ENCODE data around the gene MISP3.
A peak's percentile ranks its signal among the peaks of the same experiment; 100 is the strongest.
"Not testable (repeated sequence)": the region's sequence is repeated elsewhere in the genome, so short reads cannot be mapped to it uniquely, and the experiment has no call there.

The MISP3 gene

GRCh38 chr19:14072535-14073260, at the start of gene MISP3:
Gene MISP3 (plus strand): TSS chr19:14072786. CDS start chr19:14073310, 524 bp downstream.
- DNase-seq (ENCODE audit: low read depth): no peak

- no peak for DNase-seq (ENCODE audit: low read depth)
These were observed 49.0 kb upstream of the MISP3 start for GRCh38 chr19:14023404-14024235.

GRCh38 chr19:14026652-14027192, 45.9 kb upstream of the MISP3 start:
- not testable (repeated sequence) for DNase-seq (ENCODE audit: low read depth)

GRCh38 chr19:14027856-14028450, 44.6 kb upstream of the MISP3 start, which contains the start of gene RLN3:
Gene RLN3 (plus strand): TSS chr19:14028148. CDS start chr19:14028205, 57 bp downstream.
- no peak for DNase-seq (ENCODE audit: low read depth)

- DNase-seq (ENCODE audit: low read depth): no peak
These were observed 43.7 kb upstream of the MISP3 start for GRCh38 chr19:14028901-14029300.

- no peak for DNase-seq (ENCODE audit: low read depth)
These were observed 41.4 kb upstream of the MISP3 start for GRCh38 chr19:14030997-14031718.

GRCh38 chr19:14031719-14032480, 40.7 kb upstream of the MISP3 start, which contains the start of gene IL27RA:
Gene IL27RA (plus strand): TSS chr19:14031762. CDS start chr19:14031873, 111 bp downstream.
- DNase-seq (ENCODE audit: low read depth): peak; percentile 72

GRCh38 chr19:14033946-14034345, 38.6 kb upstream of the MISP3 start:
- DNase-seq (ENCODE audit: low read depth): no peak

GRCh38 chr19:14035159-14035558, 37.4 kb upstream of the MISP3 start:
- DNase-seq (ENCODE audit: low read depth): not testable (repeated sequence)

GRCh38 chr19:14035706-14036105, 36.9 kb upstream of the MISP3 start:
- DNase-seq (ENCODE audit: low read depth): no peak

GRCh38 chr19:14039181-14039580, 33.4 kb upstream of the MISP3 start:
- no peak for DNase-seq (ENCODE audit: low read depth)

- DNase-seq (ENCODE audit: low read depth): not testable (repeated sequence)
These were observed 29.7 kb upstream of the MISP3 start for GRCh38 chr19:14042659-14043608.

GRCh38 chr19:14047866-14048265, 24.7 kb upstream of the MISP3 start:
- not testable (repeated sequence) for DNase-seq (ENCODE audit: low read depth)

GRCh38 chr19:14048443-14049153, 24.0 kb upstream of the MISP3 start:
- DNase-seq (ENCODE audit: low read depth): peak; percentile 65

- DNase-seq (ENCODE audit: low read depth): no peak
These were observed 22.1 kb upstream of the MISP3 start for GRCh38 chr19:14050512-14050911.

- not testable (repeated sequence) for DNase-seq (ENCODE audit: low read depth)
These were observed 21.6 kb upstream of the MISP3 start for GRCh38 chr19:14050961-14051360.

- DNase-seq (ENCODE audit: low read depth): no peak
These were observed 20.6 kb upstream of the MISP3 start for GRCh38 chr19:14051980-14052379.

- no peak for DNase-seq (ENCODE audit: low read depth)
These were observed 20.1 kb upstream of the MISP3 start for GRCh38 chr19:14052470-14052869.

GRCh38 chr19:14053032-14053431, 19.6 kb upstream of the MISP3 start:
- no peak for DNase-seq (ENCODE audit: low read depth)
